PFSK-1 (cell line): Measurements from ENCODE around the gene RNPS1.

Experiments
- FOXP2 ChIP-seq: optimal IDR thresholded peaks from 2 replicates; pipeline ENCODE3; 2011; ENCODE audit warnings: borderline replicate concordance, control low read depth, inconsistent platforms; ENCODE audit not compliant: insufficient read depth; ENCODE audit errors: extremely low read length, extremely low read depth
- POLR2AphosphoS5 ChIP-seq: IDR thresholded peaks from 2 replicates; pipeline ENCODE4 v1.6.1; 2012; ENCODE audit warnings: low read depth, mild to moderate bottlenecking, control low read depth, low read length, moderate library complexity
- TAF1 ChIP-seq: IDR thresholded peaks from 2 replicates; pipeline ENCODE4 v1.6.1; 2012; ENCODE audit warnings: low read length, control low read depth, borderline replicate concordance; ENCODE audit not compliant: insufficient read depth

GRCh38 chr16:2207872-2208271 lies 60.1 kb downstream of the RNPS1 start:
- TF ChIP-seq POLR2AphosphoS5 (no peak), FOXP2 (no peak), TAF1 (no peak)
